Ascending aorta (tissue), 2 donors: ENCODE results near the gene SCYL2. TPM values are rescaled to one million over a fixed set of nuclear protein-coding genes. Genes with fewer than 3 reads are reported as not detected.
"Not testable (repeated sequence)": the region's sequence is repeated elsewhere in the genome, so short reads cannot be mapped to it uniquely, and the experiment has no call there.

Experiments
- DNase-seq, 2 donors: peaks; one replicate each; pipeline ENCODE4 v3.0.0-alpha.2; 2019; ENCODE audit warnings: low spot score in 2 of 2
- H3K27ac ChIP-seq, 2 donors: fragments of 200-600 bp; sonication (generic); one replicate each; pipeline ENCODE4 v1.5.1; 2016 to 2017; ENCODE audit warnings: mild to moderate bottlenecking in 1 of 2
- H3K27me3 ChIP-seq: fragments of 200-600 bp; sonication (generic); one replicate; pipeline ENCODE4 v1.5.1; 2017
- H3K36me3 ChIP-seq, 2 donors: fragments of 200-600 bp; sonication (generic); one replicate each; pipeline ENCODE4 v1.5.1; 2016
- H3K4me1 ChIP-seq, 2 donors: fragments of 200-600 bp; sonication (generic); one replicate each; pipeline ENCODE4 v1.5.1; 2016 to 2017; ENCODE audit warnings: mild to moderate bottlenecking in 1 of 2
- H3K4me3 ChIP-seq, 2 donors: fragments of 200-600 bp; sonication (generic); one replicate each; pipeline ENCODE4 v1.5.1; 2016 to 2017; ENCODE audit warnings: mild to moderate bottlenecking in 1 of 2
- H3K9me3 ChIP-seq, 2 donors: fragments of 200-600 bp; sonication (generic); one replicate each; pipeline ENCODE4 v1.5.1; 2016
- CTCF ChIP-seq, 3 experiments: fragments of 200-600 bp in 2 of 3; fragments of 450-650 bp in 1 of 3; sonication (generic) in 2 of 3; IDR thresholded peaks; one replicate each; pipeline ENCODE4 v1.5.1; 2016 to 2019; ENCODE audit warnings: antibody characterized with exemption in 3 of 3, mild to moderate bottlenecking in 1 of 3, moderate library complexity in 1 of 3
- intact Hi-C: fragments of 100-400 bp; cut with DNase I; formaldehyde crosslinking; loops from one replicate; pipeline ENCODE4 v1.15.1; 2023
- total RNA-seq: library from RNA; depleted of rRNA; stranded (reverse); fragments of >200 nt; gene quantifications from one replicate; pipeline ENCODE4 v1.1.0, GENCODE V29; 2016

The SCYL2 gene
- total RNA-seq, 1 donor from 2014 or later: 11.6 TPM

GRCh38 chr12:100229036-100229635 is 37.8 kb upstream of the SCYL2 start:
- intact Hi-C loops: no loop called here
- Histone ChIP-seq H3K27me3 (no peaks in the 10 kb centered on the region), H3K27ac (no peak overlapping the region), H3K4me1 (no peaks in the 10 kb centered on the region), H3K36me3 (peaks cover 6 to 15% of the 10 kb centered on the region in 2 donors), H3K9me3 (no peaks in the 10 kb centered on the region), H3K4me3 (no peak overlapping the region)
- DNase-seq: no peak
- TF ChIP-seq CTCF (IDR thresholded peaks at IDR 0.05): no peak

GRCh38 chr12:100229876-100230275 is 37.1 kb upstream of the SCYL2 start:
- H3K4me3 ChIP-seq: no peak overlapping the region
- TF ChIP-seq CTCF (IDR thresholded peaks at IDR 0.05): no peak

GRCh38 chr12:100231873-100232272 is 35.1 kb upstream of the SCYL2 start:
- intact Hi-C loops: loop anchor here (5.0 kb wide), 2 partner anchors 325 to 505 kb away; no protein-coding TSS in a partner anchor
- not testable (repeated sequence) for H3K27me3 ChIP-seq, H3K4me3 ChIP-seq, DNase-seq, H3K27ac ChIP-seq, H3K36me3 ChIP-seq, H3K9me3 ChIP-seq, H3K4me1 ChIP-seq

More at GRCh38 chr12:100229876-100230275, 37.1 kb upstream of the SCYL2 start:
- H3K9me3 ChIP-seq: no peaks in the 10 kb centered on the region
- H3K36me3 ChIP-seq: peaks cover 4 to 8% of the 10 kb centered on the region in 2 donors
- H3K27ac ChIP-seq: no peak overlapping the region
- intact Hi-C loops: loop anchor here (5.0 kb wide), 2 partner anchors 327 to 507 kb away; no protein-coding TSS in a partner anchor
- no peak for DNase-seq
- H3K27me3 ChIP-seq: no peaks in the 10 kb centered on the region
- H3K4me1 ChIP-seq: no peaks in the 10 kb centered on the region

GRCh38 chr12:100234166-100234565 is 32.8 kb upstream of the SCYL2 start:
- Histone ChIP-seq H3K27me3 (no peaks in the 10 kb centered on the region), H3K36me3 (no peaks in the 10 kb centered on the region), H3K9me3 (no peaks in the 10 kb centered on the region), H3K4me1 (no peaks in the 10 kb centered on the region), H3K27ac (peak overlapping the region in 1 of 2 donors; percentile 30), H3K4me3 (no peak overlapping the region)
- DNase-seq: no peak
- intact Hi-C loops: loop anchor here (1.0 to 5.0 kb wide), 3 partner anchors 34 to 503 kb away; partner anchors contain the start of gene ACTR6
- TF ChIP-seq CTCF (IDR thresholded peaks at IDR 0.05): no peak

- H3K27ac ChIP-seq: peak overlapping the region in 1 of 2 donors; percentile 30
Measured at GRCh38 chr12:100234591-100235304, 32.2 kb upstream of the SCYL2 start.

More at GRCh38 chr12:100234591-100235304, 32.2 kb upstream of the SCYL2 start:
- TF ChIP-seq CTCF (IDR thresholded peaks at IDR 0.05): peak; percentile 48 to 79 (median 66)
- Histone ChIP-seq H3K36me3 (no peaks in the 10 kb centered on the region), H3K9me3 (no peaks in the 10 kb centered on the region), H3K4me1 (no peaks in the 10 kb centered on the region), H3K4me3 (no peak overlapping the region), H3K27me3 (no peaks in the 10 kb centered on the region)
- no peak for DNase-seq
- intact Hi-C loops: loop anchor here (1.0 to 5.0 kb wide), 3 partner anchors 34 to 503 kb away; partner anchors contain the start of gene ACTR6
